Measurements from ENCODE around the gene TUBD1.
"Not testable (repeated sequence)": the region's sequence is repeated elsewhere in the genome, so short reads cannot be mapped to it uniquely, and the experiment has no call there.

- not testable (repeated sequence) for TF ChIP-seq CTCF (IDR thresholded peaks at IDR 0.05; ENCODE audit: low read depth, low read length); EZH2phosphoT487 (IDR thresholded peaks at IDR 0.05; ENCODE audit: low read depth)
These were observed 38.0 kb upstream of the TUBD1 start for GRCh38 chr17:59930768-59931167.
